Astrocyte (in vitro differentiated cells and primary cell): ENCODE data around the gene EGFR. TPM values are rescaled to one million over a fixed set of nuclear protein-coding genes. Genes with fewer than 3 reads are reported as not detected.

ENCODE experiments used
- DNase-seq: peaks from one replicate; pipeline ENCODE4 v3.0.0-alpha.2; 2010; ENCODE audit warnings: low read depth
- FAIRE-seq: peaks from 2 replicates; lab custom pipeline; 2011; peaks lifted over from hg19 to GRCh38; lab: Jason Lieb, UNC
- H2AFZ ChIP-seq: 2 replicates; pipeline ENCODE4 v1.6.0; 2012; ENCODE audit warnings: low read depth, low read length, inconsistent platforms
- H3K27ac ChIP-seq: 2 replicates; pipeline ENCODE4 v1.5.1; 2011; ENCODE audit warnings: low read depth, low read length, inconsistent platforms
- H3K27me3 ChIP-seq: 2 replicates; pipeline ENCODE4 v1.6.0; 2011; ENCODE audit warnings: low read length, inconsistent platforms; ENCODE audit not compliant: insufficient read depth
- H3K36me3 ChIP-seq: 2 replicates; pipeline ENCODE4 v1.5.1; 2011; ENCODE audit warnings: low read length, inconsistent platforms; ENCODE audit not compliant: insufficient read depth
- H3K4me1 ChIP-seq: 2 replicates; pipeline ENCODE4 v1.5.1; 2011; ENCODE audit warnings: low read length, inconsistent platforms; ENCODE audit not compliant: insufficient read depth
- H3K4me2 ChIP-seq: 2 replicates; pipeline ENCODE4 v1.6.0; 2012; ENCODE audit warnings: low read length, inconsistent platforms
- H3K4me3 ChIP-seq: 2 replicates; pipeline ENCODE4 v1.5.1; 2011; ENCODE audit warnings: low read depth, mild to moderate bottlenecking, low read length, inconsistent platforms; ENCODE audit not compliant: insufficient read depth
- H3K79me2 ChIP-seq: 2 replicates; pipeline ENCODE4 v1.6.0; 2012; ENCODE audit warnings: mild to moderate bottlenecking, low read length, inconsistent platforms; ENCODE audit not compliant: insufficient read depth
- H3K9ac ChIP-seq: 2 replicates; pipeline ENCODE4 v1.6.0; 2012; ENCODE audit warnings: mild to moderate bottlenecking, low read length, inconsistent platforms
- H3K9me3 ChIP-seq: 2 replicates; pipeline ENCODE4 v1.5.1; 2012; ENCODE audit warnings: low read depth, mild to moderate bottlenecking, low read length, inconsistent platforms; ENCODE audit not compliant: insufficient read depth
- H4K20me1 ChIP-seq: 2 replicates; pipeline ENCODE4 v1.6.0; 2012; ENCODE audit warnings: low read length, inconsistent platforms; ENCODE audit not compliant: insufficient read depth
- H3K27ac Mint-ChIP-seq: one replicate; pipeline ENCODE4 v1.8.0; 2021; ENCODE audit warnings: mild to moderate bottlenecking, mixed read lengths; ENCODE audit not compliant: unreplicated experiment
- H3K27me3 Mint-ChIP-seq: one replicate; pipeline ENCODE4 v1.8.0; 2021; ENCODE audit warnings: low read depth, mixed read lengths; ENCODE audit not compliant: unreplicated experiment
- H3K36me3 Mint-ChIP-seq: one replicate; pipeline ENCODE4 v1.8.0; 2021; ENCODE audit warnings: low read depth, mixed read lengths; ENCODE audit not compliant: unreplicated experiment
- H3K4me1 Mint-ChIP-seq: one replicate; pipeline ENCODE4 v1.8.0; 2021; ENCODE audit warnings: low read depth, mixed read lengths; ENCODE audit not compliant: unreplicated experiment
- H3K4me3 Mint-ChIP-seq: one replicate; pipeline ENCODE4 v1.8.0; 2021; ENCODE audit warnings: mild to moderate bottlenecking, moderate library complexity, mixed read lengths; ENCODE audit not compliant: unreplicated experiment
- H3K9me3 Mint-ChIP-seq: one replicate; pipeline ENCODE4 v1.8.0; 2021; ENCODE audit warnings: mild to moderate bottlenecking, mixed read lengths; ENCODE audit not compliant: unreplicated experiment
- CTCF ChIP-seq: IDR thresholded peaks from 2 replicates; pipeline ENCODE4 v1.5.1; 2011; ENCODE audit warnings: low read depth, mild to moderate bottlenecking, inconsistent platforms, low read length, moderate library complexity; ENCODE audit not compliant: insufficient read depth
- EZH2 ChIP-seq: IDR thresholded peaks from 2 replicates; pipeline ENCODE4 v1.6.1; 2012; ENCODE audit warnings: mild to moderate bottlenecking, low read length, inconsistent platforms; ENCODE audit not compliant: insufficient read depth
- total RNA-seq: library from RNA; stranded (reverse); gene quantifications from 2 replicates; pipeline ENCODE4 v1.2.1, GENCODE V29; 2021

The EGFR gene
- total RNA-seq, 1 donor from 2014 or later, result 27.3 TPM

GRCh38 chr7:55147101-55147500 is 128.3 kb downstream of the EGFR start:
- no peaks in the 10 kb centered on the region for H4K20me1 ChIP-seq

DNA sequence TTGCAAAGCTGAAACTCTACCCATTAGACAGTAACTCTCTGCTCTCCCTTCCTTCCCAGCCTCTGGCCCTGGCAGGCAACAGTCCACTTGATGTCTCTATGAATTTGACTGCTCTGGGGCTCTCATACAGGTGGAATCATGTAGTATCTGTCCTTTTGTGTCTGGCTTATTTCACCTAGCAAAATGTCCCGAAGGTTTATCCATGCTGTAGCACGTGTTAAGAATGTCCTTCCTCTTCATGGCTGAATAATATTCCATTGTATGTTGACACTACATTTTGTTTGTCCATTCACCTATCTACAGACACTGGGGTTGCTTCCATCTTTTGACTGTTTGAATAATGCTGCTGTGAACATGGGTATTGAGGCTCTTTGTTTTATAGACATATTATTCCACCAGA is 128.9 kb downstream of the EGFR start:
- no peak for DNase-seq
- no peaks in the 10 kb centered on the region for H3K9me3 Mint-ChIP-seq
- H3K4me1 Mint-ChIP-seq, result peaks cover 4% of the 10 kb centered on the region
- H3K27ac Mint-ChIP-seq, result no peak overlapping the region
- no peaks in the 10 kb centered on the region for H3K9me3 ChIP-seq
- peaks cover 21% of the 10 kb centered on the region for H3K36me3 Mint-ChIP-seq
- H3K4me1 ChIP-seq, result no peaks in the 10 kb centered on the region
- H3K79me2 ChIP-seq, result no peaks in the 10 kb centered on the region
- H3K9ac ChIP-seq, result no peak overlapping the region
- peaks cover 53% of the 10 kb centered on the region for H3K36me3 ChIP-seq
- H3K27me3 Mint-ChIP-seq, result no peaks in the 10 kb centered on the region
- no peak overlapping the region for H3K4me2 ChIP-seq
- no peak for TF ChIP-seq EZH2
- no peak for TF ChIP-seq CTCF
- FAIRE-seq, result no peak
- no peak overlapping the region for H3K4me3 ChIP-seq
- H3K27me3 ChIP-seq, result no peaks in the 10 kb centered on the region
- H3K27ac ChIP-seq, result no peak overlapping the region
- H3K4me3 Mint-ChIP-seq, result no peak overlapping the region
- H4K20me1 ChIP-seq, result no peaks in the 10 kb centered on the region
- no peak overlapping the region for H2AFZ ChIP-seq

More at GRCh38 chr7:55147101-55147500, 128.3 kb downstream of the EGFR start:
- Histone ChIP-seq H3K9ac (no peak overlapping the region), H2AFZ (no peak overlapping the region), H3K27me3 (no peaks in the 10 kb centered on the region), H3K9me3 (no peaks in the 10 kb centered on the region), H3K4me2 (no peak overlapping the region), H3K79me2 (no peaks in the 10 kb centered on the region), H3K27ac (no peak overlapping the region), H3K4me3 (no peak overlapping the region), H3K36me3 (peaks cover 54% of the 10 kb centered on the region), H3K4me1 (no peaks in the 10 kb centered on the region)
- no peak overlapping the region for H3K4me3 Mint-ChIP-seq
- peaks cover 3% of the 10 kb centered on the region for H3K4me1 Mint-ChIP-seq
- H3K36me3 Mint-ChIP-seq, result peaks cover 18% of the 10 kb centered on the region
- DNase-seq, result no peak
- no peak for FAIRE-seq
- no peak overlapping the region for H3K27ac Mint-ChIP-seq
- no peaks in the 10 kb centered on the region for H3K9me3 Mint-ChIP-seq
- TF ChIP-seq EZH2, result no peak
- no peak for TF ChIP-seq CTCF
- H3K27me3 Mint-ChIP-seq, result no peaks in the 10 kb centered on the region

DNA sequence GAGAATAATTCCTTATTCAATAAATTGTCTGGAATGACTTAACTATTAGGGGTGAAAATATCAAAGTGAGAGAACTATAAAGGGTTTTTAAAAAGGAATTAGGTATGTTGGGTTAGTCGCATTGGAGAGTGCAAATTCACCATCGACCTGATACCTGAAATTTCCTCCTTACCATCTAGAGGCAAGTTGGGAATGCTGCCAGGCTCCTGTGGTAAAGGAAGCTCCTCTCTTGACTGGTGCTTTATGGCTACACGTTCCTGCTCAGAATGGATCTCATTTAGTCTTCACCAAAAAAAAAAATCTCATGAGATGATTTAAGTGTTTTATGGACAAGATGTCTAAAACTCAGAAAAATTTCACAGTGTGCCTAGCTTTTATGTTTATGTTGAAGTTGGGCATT is 129.8 kb downstream of the EGFR start:
- Histone ChIP-seq H2AFZ (no peak overlapping the region), H3K79me2 (no peaks in the 10 kb centered on the region), H3K4me2 (no peak overlapping the region), H3K9me3 (no peaks in the 10 kb centered on the region), H4K20me1 (no peaks in the 10 kb centered on the region), H3K27me3 (no peaks in the 10 kb centered on the region), H3K36me3 (peaks cover 53% of the 10 kb centered on the region), H3K4me3 (no peak overlapping the region), H3K4me1 (no peaks in the 10 kb centered on the region), H3K9ac (no peak overlapping the region), H3K27ac (no peak overlapping the region)
- Mint-ChIP-seq H3K27ac (no peak overlapping the region), H3K9me3 (no peaks in the 10 kb centered on the region), H3K36me3 (peaks cover 21% of the 10 kb centered on the region), H3K4me1 (peaks cover 5% of the 10 kb centered on the region), H3K4me3 (no peak overlapping the region), H3K27me3 (no peaks in the 10 kb centered on the region)
- TF ChIP-seq EZH2 (no peak), CTCF (no peak)
- FAIRE-seq (no peak), DNase-seq (no peak)
